ENCODE results near the gene IPPK.

GRCh38 chr9:92608241-92608908, 61.6 kb downstream of the IPPK start:
- TF ChIP-seq CTCF (IDR thresholded peaks at IDR 0.05) (no peak), POLR2A (IDR thresholded peaks at IDR 0.05) (no peak)
